ENCODE measurements around the gene SERPINA1.

Gene SERPINA1

GRCh38 chr14:94344389-94344788 is 44.0 kb downstream of the SERPINA1 start:
- DNase-seq: no peak

GRCh38 chr14:94343238-94344005 is 45.0 kb downstream of the SERPINA1 start:
- DNase-seq: no peak

DNA sequence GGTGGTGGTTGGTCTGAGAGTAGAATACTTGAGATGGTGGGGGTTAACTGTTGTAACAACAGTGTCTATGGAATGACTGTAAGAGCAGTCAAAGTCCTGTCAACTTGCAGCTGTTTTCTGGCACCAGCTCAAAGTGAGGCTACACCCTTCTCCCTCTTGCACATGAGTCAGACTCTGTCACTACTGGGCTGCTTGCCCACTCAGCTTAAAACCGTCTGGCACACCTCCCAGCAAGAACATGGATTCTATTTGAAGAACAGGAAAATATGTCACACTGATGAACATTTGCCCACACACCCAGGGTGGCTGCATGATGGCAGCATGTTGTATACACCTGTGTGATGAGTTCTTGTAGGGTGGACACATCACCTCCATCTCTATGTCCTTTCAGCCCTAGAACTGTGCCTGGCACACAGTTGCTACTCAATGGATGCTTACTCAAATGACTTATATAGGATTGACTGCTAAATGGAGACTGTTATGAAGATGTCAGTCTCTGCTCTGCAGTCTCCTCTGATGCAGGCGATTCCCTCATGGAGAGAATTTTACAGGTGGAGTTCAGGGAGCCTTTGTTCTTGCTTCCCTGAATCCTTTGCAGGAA is 46.0 kb downstream of the SERPINA1 start:
- DNase-seq: no peak

- no peak for DNase-seq
Observed at GRCh38 chr14:94341656-94342333, 46.6 kb downstream of the SERPINA1 start.

- no peak for DNase-seq
Observed at GRCh38 chr14:94340533-94340932, 47.9 kb downstream of the SERPINA1 start.

GRCh38 chr14:94338023-94338422 is 50.4 kb downstream of the SERPINA1 start:
- DNase-seq: no peak

- DNase-seq: no peak
Observed at GRCh38 chr14:94337274-94337673, 51.1 kb downstream of the SERPINA1 start.

DNA sequence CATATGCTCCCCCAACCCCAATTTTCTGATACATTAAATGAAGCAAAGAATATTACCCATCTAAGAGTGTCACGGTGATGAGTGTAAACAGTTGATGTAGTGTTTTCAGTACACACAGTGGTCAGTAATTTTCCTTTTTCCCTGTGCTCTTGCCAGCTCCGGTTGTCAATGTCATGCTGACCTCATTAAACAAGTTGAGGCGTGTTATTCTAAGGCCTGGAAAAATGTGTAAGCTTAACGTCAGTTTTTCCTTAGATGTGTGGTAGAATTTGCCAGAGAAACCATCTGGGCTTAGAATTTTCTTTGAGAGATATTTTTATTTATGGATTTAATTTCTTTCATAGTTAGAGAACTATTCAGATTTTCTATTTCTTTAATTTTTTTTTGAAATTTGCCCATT is 53.5 kb downstream of the SERPINA1 start:
- DNase-seq: no peak

- DNase-seq: no peak
Observed at GRCh38 chr14:94332587-94332986, 55.8 kb downstream of the SERPINA1 start.

- no peak for DNase-seq
Observed at GRCh38 chr14:94332063-94332583, 56.3 kb downstream of the SERPINA1 start.

DNA sequence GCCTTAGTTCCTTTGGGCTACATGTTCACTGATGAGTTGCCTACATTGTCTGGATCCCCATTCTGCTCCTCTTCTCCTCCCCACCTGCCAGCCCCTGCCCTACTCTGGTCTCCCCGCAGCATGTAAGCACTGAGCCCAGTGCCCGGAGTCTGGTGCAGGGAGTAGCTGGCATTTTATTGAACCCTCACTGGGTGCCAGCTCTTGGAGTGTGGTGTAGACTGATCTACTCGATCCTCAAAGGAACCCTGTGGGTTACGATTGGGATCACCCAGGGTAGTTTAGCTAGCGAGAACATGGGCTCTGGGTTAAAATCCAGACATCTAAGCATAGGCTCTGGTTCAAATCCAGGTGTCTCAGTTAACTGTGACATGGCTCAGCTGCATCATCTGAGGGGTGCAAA is 56.9 kb downstream of the SERPINA1 start:
- DNase-seq: no peak

- no peak for DNase-seq
Observed at GRCh38 chr14:94330857-94331256, 57.5 kb downstream of the SERPINA1 start.

DNA sequence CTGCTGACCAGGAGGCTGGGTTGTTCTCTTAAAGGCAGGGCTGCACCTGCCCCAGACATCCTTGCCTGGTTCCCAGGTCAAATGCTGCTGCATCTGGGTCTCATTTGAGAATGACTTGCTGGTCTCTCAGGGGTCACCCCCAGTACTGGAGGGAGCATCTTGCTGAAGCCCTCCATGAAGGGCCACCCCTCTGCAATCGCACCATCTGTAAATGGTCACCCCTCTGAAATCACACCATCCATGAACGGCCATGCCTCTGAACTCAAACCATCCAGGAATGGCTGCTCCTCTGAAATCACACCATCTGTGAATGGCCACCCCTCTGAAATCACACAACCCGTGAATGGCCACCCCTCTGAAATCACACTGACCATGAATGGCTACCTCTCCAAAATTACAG is 58.0 kb downstream of the SERPINA1 start:
- DNase-seq: no peak

GRCh38 chr14:94329857-94330256 is 58.5 kb downstream of the SERPINA1 start:
- DNase-seq: no peak

GRCh38 chr14:94328196-94328595 is 60.2 kb downstream of the SERPINA1 start:
- DNase-seq: no peak

All from CD4-positive, alpha-beta T cell treated with Interferon gamma for 1 hour (primary cell).